Fibroblast of skin of left quadriceps (primary cell): Measurements from ENCODE around the gene NPAS2.

Source experiments
- DNase-seq, 2 experiments: peaks; one replicate each; pipeline ENCODE4 v3.0.0-alpha.2; 2013; ENCODE audit warnings: low read depth in 2 of 2

The NPAS2 gene

DNA sequence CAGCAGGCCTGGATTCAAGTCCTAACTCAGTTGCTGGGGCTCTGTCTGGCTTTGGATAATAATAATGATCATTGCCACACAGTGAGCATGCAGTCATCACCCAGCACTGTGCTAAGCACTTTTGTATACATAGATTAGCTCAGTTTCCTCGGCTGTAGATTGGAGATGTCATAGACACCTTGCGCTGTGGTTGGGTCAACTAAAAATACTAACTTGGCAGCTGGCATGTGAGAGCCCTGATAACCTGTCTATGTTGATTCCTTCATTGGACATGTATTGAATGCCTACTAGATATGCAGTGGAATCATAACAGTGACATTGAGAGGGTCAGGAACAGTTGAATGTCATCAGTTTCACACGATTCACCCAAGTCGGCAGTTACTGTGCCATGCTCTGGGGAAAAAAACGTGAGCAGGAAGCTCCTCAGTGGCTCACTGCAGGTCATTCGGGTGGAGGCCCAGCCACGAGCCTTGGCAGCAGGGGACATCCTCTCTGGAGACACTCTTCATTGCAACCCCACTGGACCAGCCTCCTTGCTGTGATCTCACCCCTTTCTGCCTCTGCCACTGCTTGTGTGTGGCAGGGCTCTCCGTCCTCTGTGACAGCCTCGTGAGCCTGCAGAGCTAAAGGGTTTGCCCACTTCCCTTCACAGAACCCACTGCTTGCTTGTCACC lies 85.3 kb downstream of the NPAS2 start:
- no peak for DNase-seq

DNA sequence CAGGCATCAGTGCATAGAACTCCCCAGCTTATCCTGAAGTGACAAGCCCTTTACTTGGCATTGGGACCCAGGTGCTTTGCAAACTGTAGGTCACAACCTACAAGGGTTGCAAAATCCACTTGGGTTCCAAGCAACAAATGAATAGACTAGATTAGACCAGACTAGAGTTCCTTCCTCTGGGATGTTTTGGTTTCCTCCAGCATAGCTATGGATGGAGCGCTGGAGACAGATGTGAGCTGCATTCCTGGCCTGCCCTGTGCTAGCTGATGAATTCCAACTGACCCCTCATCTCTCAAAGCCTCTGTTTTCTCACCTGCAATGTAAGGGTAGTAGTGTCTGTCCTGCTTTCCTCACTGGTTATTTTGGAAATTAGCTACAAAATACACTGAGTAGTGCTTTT lies 86.2 kb downstream of the NPAS2 start:
- no peak for DNase-seq

DNA sequence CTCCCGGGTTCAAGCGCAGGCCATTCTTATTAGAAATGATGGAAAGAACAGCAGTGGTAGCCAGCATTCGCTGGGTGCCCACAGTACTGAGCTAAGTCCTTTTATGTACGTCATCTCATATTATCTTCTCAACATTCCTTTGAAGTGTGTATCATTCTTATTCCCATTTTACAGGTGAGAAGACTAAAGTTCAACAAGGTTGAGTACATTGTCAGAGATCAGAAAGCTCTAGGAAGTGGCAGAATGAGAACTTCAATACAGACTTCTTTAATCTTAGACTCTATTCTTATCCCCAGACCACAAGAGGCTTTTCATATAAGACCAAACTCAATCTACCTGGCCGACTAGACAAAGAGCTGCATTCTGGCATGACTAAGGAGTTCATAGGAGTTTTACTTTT lies 86.7 kb downstream of the NPAS2 start:
- no peak for DNase-seq

DNA sequence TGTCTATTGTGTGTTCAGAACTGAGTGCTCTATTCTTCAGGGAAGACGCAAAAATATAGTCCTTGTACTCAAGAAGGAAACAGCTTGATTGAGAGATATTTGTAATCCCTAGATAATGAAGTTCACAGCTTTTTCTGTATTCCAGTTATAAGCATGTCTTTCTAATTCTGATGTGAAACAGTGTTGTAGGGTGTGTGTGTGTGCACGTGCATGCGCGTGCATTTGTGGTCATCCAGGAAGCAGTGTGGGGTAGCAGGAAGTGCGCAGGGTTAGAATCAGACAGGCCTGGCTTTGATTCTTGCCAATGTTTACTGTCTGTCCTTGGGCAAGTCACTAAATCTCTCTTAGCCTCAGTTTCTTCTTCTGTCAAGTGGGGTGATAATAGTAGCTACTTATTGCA lies 87.9 kb downstream of the NPAS2 start:
- DNase-seq, result no peak

DNA sequence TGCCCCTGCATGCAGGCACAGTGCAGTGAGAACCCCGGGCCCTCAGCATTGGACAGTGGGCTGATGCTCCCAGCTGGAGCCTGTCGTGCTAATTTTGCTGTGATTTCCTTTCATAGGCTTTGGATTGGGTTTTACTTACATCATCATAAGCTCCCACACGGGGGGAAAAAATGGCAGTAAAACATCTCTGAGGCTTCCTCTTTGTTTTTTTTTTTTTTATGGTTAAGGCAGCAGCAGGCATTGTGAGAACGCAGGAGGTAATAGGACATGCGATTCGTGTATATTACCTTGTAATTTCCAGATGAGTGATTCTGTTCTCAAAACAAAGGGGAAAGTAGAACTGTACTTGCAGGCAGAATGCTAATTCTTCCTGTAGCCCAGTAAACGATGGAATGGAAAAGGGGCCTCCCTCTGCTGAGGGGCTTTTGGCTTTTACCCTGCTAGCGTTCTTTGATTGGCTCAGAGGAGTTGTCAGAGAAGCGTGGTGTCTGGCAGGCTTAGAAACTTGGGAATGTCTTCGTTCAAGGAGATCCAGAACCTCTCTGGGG lies 89.7 kb downstream of the NPAS2 start:
- no peak for DNase-seq

DNA sequence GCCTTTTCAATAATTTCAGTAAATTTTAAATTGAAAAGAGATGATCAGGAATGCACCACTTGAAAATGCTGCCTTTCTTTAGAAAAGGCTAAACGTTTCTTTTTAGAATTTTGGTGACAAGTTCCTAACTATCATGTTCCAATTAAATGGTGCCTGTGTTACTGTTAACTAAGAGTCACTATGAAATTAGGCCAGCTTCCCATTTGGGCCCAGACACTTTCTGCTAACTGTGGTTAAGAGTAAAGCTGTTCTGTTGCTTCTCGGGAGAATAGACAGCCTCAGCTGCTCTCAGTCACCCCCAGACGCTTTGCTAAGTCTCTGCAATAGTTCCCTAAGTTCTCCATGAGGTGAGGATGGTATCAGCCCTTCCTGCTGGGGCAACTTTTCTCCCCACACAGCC lies 90.2 kb downstream of the NPAS2 start:
- no peak for DNase-seq

DNA sequence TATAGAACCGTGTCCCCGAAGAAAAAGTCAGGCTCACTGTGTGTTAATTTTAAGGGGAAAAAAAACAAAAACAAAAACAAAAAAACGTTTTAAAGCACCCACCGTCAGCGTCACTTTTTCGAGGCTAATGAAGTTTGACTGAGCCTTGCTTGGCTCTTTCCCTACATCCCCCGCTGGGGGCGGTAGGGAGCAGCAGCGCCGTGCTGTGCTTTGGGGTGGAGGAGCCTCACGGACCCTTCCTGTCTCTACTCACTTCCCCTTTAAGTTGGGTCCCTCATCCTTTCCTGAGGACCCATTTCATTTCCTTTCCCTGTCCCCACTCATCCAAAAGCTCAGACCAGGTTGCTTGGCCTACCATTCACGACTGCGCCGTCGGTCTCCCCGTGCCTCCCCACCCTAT lies 99.4 kb downstream of the NPAS2 start:
- DNase-seq, result no peak

DNA sequence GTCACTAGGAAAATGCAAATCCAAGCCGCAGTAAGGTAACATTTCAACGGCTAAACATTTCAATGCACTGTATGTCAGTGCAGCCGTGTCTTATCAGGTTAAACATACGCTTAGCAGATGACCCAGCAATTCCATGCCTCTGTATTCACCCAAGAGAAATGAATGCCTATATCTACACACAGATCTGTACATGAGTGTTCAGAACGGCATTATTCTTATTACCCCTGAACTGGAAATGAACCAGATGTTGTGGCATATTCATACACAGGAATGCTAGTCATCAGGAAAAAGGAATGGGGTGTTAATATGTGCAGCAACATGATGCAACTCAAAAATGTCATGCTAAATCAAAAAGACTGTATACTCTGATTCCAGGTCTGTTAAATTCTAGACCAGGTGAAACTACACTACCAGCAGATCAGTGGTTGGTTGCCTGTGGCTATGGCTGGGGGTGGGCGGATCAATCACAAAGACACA lies 101.8 kb downstream of the NPAS2 start:
- DNase-seq, result peak; percentile 93 to 95

DNA sequence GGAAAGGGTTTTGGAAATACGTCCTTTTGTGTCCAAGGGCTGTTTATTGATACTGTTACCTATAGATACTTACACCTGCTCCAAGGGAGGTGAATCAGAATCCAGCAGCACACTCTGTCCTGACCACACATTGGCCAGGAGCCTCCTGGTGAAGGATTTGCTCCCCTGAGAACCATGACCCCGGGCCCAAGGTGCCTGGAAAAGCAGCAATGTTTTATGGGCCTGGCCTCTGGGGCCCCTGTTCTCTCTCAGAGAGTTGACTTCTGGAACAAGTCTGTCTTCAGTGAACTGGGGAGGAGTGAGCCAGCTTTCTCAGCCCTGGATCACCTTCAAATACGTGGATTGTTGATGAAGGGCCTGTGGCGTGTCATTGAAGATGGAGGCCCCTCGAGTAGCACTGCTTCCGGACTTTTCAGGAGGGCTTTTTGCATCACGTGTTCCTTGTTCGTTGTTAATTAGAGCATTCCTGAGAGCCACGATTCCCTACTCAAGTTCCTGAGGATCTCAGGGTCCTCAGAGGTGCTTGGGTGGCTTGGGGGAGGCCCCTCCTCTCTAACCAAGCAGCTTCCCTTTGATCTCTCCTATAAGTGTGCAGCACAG lies 103.6 kb downstream of the NPAS2 start:
- DNase-seq, result no peak

DNA sequence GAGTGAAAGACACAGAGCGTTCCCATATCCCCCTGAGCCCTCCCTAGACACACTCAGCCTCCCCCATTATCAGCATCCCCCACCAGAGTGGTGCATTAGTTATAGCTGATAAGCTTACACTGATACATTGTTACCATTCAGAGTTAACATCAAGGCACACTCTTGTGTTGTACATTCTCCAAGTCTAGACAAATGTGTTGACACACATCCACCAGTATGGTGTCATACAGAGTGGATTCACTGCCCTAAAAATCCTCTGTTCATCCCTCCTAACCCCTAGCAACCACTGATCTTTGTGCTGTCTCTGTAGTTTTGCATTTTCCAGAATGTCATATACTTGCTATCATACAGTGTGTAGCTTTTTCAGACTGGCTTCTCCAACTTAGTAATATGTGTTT lies 104.2 kb downstream of the NPAS2 start:
- DNase-seq, result no peak

DNA sequence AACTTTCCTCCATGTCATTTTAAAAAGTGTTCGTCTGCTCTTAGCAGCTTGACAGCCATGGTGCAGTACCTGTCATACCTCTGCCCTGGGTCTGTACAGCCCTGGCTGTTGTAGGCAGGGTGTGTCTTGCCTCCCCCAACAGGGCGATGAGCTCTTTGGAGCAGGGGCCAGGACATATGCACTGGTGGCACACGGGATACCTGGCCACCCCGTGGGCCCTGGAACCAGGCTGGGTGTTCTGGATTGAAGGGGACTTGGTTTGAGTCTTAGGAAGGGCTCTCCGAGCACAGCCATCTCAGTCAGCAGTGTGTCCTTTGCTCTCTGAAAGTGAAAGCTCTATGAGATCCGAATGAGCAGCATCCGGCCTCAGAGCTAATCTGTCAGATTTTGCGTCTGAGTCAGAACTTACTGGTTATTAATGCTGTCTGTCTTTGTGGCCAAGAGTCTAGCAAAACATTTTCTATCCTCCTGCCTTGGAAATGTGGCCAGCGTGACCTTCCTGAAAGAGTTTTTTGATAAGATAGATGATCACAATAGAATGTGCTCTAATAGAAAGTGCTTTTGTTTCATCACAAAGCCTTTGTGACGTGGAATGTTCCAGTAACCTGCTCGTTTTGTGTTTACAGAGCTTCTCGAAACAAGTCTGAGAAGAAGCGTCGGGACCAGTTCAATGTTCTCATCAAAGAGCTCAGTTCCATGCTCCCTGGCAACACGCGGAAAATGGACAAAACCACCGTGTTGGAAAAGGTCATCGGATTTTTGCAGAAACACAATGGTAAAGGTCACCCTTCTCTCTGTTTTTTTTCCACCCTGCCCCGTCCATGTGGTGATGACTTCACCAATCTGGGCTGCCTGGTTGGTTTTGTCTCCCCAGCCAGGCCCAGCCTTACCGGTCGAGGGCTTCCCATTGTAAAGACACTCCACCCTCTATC lies 104.8 kb downstream of the NPAS2 start:
- DNase-seq, result no peak

DNA sequence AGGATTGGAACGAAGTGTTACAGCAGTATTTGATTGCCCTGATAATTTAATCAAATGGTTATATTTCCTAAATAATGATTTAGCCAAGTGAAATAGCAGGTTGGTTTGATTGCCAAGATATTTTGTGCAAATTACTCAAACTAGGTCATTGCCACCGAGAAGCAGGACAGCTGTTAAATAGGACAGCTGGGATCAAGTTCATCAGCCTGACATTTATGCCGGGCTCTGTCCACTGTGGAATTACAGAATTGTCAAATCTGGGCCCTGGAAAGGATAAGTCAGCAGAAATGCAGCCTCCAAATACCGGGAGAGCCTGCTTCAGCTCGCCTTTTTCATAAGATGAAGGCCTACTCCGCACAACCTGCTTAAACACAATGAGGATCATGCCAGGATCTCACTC lies 108.3 kb downstream of the NPAS2 start:
- DNase-seq, result no peak

DNA sequence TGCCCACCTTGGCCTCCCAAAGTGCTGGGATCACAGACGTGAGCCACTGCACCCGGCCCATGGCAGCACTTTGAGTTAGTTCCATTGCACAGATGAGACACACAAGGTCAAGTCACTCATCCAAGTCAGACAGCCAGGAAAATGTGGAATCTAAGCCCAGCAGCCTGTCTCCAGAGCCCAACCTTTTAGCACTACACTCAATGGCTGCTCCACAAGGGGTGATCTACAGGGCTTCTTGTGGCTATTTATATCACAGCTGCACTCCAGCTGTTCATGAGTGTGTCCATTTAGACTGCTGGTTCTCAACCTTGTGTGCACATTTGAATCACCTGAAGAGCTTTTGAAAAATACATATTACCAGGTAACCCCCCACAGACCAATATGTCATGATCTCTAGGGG lies 109.2 kb downstream of the NPAS2 start:
- no peak for DNase-seq

DNA sequence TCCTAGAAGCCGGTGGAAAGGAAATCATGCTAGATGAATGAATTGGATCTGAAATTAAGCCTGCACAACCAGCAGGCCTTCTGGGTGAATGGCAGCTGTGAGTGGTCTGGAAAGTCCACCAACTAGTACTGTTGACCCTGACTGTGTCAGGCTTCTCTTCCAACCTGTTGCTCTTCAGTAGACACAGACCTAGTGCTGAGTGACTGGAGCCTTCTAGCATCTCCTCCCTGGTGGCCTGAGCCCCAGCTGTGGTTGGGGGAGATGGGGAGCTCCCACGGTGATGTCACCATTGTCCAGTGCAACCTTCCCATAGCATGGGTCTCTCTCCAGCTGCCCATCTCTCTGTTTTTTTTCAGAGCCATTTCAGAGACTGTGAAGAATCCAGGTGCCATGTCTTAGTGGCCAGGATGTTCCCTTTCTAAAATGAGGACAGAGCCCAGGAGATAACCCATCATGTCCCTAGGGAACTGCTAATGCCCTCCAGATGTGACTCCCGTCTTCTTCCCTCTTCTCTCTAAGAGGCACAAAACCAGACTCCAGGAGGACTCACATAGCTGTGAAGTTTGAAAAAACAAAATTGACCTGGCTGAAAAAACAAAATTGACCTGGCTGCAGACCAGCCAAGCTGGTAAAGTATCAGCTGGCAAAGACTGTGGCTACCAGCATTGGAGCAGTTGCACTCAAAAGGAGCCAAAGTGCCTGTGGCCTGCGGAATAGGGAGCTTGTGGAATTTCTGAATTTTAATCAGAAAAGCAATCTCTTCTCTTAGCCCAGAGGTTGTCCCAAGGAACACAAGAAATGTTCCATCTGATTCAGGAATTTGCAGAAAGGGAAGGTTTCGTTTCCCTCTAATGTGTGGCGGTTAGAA lies 114.8 kb downstream of the NPAS2 start:
- no peak for DNase-seq

DNA sequence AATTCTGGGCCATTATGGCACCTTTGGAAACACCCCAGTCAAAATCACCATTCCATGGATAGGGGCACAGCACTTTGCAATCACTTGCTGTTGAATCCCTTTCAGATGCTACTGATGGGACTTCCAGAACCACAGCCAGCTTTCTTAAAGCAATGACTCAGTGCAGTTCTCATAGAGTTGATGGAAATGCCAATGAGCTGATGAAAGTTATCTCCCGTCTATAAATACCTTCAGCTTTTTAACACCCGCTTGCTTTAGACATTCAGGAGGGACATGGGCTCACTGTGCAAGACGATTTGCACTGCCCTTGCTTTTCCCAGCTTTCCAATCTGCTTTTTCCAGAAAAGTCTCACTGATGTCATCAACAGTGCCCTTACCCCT lies 115.4 kb downstream of the NPAS2 start:
- peak; percentile 65 to 66 for DNase-seq

DNA sequence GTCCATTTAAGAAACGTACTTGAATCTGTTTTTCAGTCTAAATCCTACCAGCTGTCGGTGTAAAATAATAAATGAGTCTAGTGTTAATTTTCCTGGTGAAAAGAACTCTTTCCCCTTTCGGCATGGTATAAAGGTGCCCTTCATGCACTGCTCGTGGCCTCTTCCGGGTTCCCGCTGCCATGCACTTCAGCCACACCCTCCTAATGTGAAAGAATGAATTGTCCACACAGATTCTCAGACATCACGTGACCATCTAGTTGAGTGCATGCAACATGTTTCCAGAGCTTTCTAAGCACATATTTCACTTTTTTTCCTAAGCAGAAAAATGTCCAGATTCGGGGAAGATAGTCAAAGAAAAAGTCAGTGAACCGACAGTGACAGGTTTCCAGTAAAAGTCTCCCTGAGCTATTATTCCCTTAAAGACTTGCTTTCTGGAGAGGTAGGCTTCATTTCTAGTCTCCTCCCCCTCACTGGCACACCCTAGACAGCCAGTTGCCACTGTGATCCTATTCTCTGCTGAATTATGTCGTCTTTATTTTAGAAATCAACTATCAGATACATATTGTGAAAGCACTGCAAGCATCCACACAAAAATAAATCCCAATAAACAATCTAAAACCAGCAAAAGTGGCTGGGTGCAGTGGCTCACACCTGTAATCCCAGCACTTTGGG lies 116.3 kb downstream of the NPAS2 start:
- no peak for DNase-seq

DNA sequence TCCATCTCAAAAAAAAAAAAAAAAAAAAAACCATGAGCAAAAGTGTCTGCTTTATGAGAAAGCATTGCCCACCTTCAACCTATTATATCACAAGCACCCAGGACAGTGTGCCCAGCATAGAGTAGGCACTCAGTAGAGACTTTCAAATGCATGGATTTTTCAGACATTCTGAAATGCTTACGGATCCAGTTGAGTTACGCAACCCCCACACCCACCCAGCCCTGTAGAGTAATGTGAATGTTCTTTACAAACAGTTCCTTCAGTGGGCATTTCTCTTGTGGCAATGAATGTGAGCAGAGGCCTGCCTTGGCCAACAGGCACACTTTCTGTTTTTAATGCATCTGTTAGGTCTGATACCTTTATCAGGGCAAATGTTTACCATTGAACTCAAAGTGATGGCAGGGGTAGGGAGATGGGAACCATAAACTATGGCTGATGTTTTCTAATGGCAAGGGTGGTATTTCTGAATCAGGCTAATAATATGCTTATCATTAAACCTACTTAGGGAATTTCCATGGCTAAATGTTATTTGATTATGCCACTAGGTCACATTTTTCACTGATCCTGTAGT lies 117.1 kb downstream of the NPAS2 start:
- DNase-seq, result no peak

DNA sequence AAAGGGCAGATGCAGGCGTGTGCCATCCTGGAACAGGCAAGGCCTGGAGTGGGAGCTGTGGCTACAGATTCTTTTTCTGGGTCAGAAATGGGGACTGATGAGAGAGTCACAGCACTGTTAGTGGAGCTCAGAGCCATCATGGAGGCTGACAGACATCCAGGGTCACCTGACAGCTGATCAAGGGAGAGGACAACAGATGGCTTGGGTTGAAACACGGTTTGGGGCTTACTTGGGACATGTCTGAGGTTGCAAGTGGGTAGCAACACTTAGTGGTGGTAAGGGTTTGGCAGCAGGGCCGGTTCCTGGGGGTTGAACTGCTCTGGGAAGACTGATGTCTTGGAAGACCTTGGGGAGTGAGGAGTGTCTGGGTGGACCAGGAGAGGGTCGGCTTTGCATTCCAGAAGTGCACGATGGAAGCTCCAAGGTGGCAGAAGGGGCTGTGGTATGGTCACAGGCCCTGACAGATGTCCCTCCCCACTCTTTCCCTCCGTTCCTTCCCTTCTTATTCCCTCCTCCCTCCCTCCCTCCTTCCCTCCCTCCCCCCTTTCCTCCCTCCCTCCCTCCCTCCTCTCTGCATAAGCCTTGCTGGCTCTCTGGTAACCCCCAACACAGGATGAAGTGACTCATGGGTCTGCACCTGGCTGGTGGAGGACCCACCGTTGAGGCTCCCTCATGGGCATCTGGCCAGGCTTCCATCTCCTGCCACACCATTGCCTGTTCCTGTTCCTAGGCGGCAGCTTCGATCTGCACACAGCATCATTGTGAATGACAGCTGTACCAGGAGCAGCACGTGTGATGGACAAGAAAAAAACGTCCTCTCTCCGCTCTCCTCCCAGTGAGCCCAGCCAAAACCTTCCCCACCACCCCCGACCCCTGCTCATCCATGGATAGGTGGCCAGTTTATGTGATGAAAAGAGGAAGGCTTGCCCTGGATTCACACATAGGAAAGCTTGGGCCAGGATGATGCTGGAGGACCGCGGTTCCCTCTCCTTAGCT lies 118.4 kb downstream of the NPAS2 start:
- no peak for DNase-seq

DNA sequence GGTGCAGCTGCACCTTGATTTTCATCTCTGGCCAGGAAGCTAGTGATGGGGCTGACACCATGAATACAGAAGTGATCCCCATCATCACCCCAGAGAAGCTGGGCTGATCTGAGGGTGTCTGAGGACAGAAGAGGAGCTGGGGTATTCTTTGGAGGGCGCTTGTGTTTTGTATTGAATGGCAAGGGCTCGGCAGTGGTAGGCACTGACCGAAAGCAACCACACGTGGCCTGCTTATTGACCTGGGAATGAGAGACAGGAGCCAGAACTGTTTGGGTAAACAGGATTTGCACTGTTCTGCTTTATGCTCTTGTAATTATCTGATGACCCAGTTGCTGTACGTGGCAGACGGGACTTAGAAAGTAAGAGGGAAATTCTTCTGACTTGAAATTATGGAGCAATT lies 119.5 kb downstream of the NPAS2 start:
- no peak for DNase-seq
